GM21786 (cell line): ENCODE results near the gene WDFY3.
"Not testable (repeated sequence)": the region's sequence is repeated elsewhere in the genome, so short reads cannot be mapped to it uniquely, and the experiment has no call there.

Source experiments
- ATAC-seq: cut with Tn5 transposase; IDR thresholded peaks from one replicate; pipeline ENCODE4 v1.9.1; 2021; ENCODE audit not compliant: unreplicated experiment

WDFY3 gene

GRCh38 chr4:84681486-84682274 is 284.8 kb downstream of the WDFY3 start:
- no peak for ATAC-seq

GRCh38 chr4:84680956-84681355 is 285.5 kb downstream of the WDFY3 start:
- ATAC-seq, result no peak

- ATAC-seq, result no peak
These were observed 287.3 kb downstream of the WDFY3 start for GRCh38 chr4:84678976-84679744.

GRCh38 chr4:84677995-84678394 is 288.5 kb downstream of the WDFY3 start:
- ATAC-seq, result no peak

- no peak for ATAC-seq
These were observed 289.4 kb downstream of the WDFY3 start for GRCh38 chr4:84677093-84677492.

GRCh38 chr4:84673475-84674240 is 292.8 kb downstream of the WDFY3 start:
- ATAC-seq, result no peak

GRCh38 chr4:84672177-84672576 is 294.3 kb downstream of the WDFY3 start:
- no peak for ATAC-seq

- ATAC-seq, result peak; percentile 47
These were observed 297.3 kb downstream of the WDFY3 start for GRCh38 chr4:84669201-84669600.

- ATAC-seq, result no peak
These were observed 300.1 kb downstream of the WDFY3 start for GRCh38 chr4:84666439-84666838.

- not testable (repeated sequence) for ATAC-seq
These were observed 301.7 kb downstream of the WDFY3 start for GRCh38 chr4:84664767-84665166.

GRCh38 chr4:84661191-84661939 is 305.1 kb downstream of the WDFY3 start:
- ATAC-seq, result no peak

GRCh38 chr4:84660606-84661005 is 305.9 kb downstream of the WDFY3 start:
- ATAC-seq, result no peak

GRCh38 chr4:84652478-84652877 is 314.0 kb downstream of the WDFY3 start:
- no peak for ATAC-seq

- no peak for ATAC-seq
These were observed 315.0 kb downstream of the WDFY3 start for GRCh38 chr4:84651499-84651898.

- ATAC-seq, result no peak
These were observed 317.4 kb downstream of the WDFY3 start for GRCh38 chr4:84648863-84649647.

- no peak for ATAC-seq
These were observed 318.3 kb downstream of the WDFY3 start for GRCh38 chr4:84648178-84648577.

GRCh38 chr4:84647312-84647884 is 319.1 kb downstream of the WDFY3 start:
- ATAC-seq, result no peak

- no peak for ATAC-seq
These were observed 322.4 kb downstream of the WDFY3 start for GRCh38 chr4:84644087-84644486.

- ATAC-seq, result no peak
These were observed 327.3 kb downstream of the WDFY3 start for GRCh38 chr4:84639145-84639544.

GRCh38 chr4:84638092-84638491 is 328.4 kb downstream of the WDFY3 start:
- no peak for ATAC-seq
